22Rv1 (cell line): ENCODE measurements around the gene ANK2.

Experiments used
- ZFX ChIP-seq: fragments of 450-650 bp; IDR thresholded peaks from 2 replicates; pipeline ENCODE4 v1.6.1; 2017; ENCODE audit warnings: antibody characterized with exemption, borderline replicate concordance
- TF ChIP-seq, protein P1 (sequence below): fragments of 450-650 bp; IDR thresholded peaks from 2 replicates; pipeline ENCODE4 v1.5.1; 2017; ENCODE audit warnings: mild to moderate bottlenecking

DNA sequence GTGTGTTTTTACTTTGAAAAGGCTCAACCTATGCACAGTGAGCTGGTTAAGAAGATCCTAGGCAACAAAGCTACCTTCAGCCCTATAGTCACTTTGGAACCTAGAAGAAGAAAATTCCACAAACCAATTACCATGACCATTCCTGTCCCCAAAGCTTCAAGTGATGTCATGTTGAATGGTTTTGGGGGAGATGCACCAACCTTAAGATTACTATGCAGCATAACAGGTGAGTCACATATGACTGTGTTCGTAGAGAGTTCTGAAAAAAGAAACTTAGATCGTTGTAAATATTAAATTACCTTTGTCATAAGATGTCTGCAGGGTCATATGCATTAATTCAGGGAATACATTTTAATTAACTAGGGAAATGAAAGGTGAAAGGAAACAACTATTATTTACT, 287.1 kb downstream of the ANK2 start:
- TF ChIP-seq, protein P1, sequence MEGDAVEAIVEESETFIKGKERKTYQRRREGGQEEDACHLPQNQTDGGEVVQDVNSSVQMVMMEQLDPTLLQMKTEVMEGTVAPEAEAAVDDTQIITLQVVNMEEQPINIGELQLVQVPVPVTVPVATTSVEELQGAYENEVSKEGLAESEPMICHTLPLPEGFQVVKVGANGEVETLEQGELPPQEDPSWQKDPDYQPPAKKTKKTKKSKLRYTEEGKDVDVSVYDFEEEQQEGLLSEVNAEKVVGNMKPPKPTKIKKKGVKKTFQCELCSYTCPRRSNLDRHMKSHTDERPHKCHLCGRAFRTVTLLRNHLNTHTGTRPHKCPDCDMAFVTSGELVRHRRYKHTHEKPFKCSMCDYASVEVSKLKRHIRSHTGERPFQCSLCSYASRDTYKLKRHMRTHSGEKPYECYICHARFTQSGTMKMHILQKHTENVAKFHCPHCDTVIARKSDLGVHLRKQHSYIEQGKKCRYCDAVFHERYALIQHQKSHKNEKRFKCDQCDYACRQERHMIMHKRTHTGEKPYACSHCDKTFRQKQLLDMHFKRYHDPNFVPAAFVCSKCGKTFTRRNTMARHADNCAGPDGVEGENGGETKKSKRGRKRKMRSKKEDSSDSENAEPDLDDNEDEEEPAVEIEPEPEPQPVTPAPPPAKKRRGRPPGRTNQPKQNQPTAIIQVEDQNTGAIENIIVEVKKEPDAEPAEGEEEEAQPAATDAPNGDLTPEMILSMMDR: no peak
- no peak for TF ChIP-seq ZFX
